SK-N-SH (cell line): ENCODE measurements around the gene PRUNE1. TPM values are rescaled to one million over a fixed set of nuclear protein-coding genes. Genes with fewer than 3 reads are reported as not detected.

ENCODE experiments used
- CTCF ChIA-PET: fragments of 300-600, 350-600 bp; formaldehyde crosslinking; extraction: SDS; loops from one replicate; lab custom pipeline; 2021; lab: Yijun Ruan, JAX
- POLR2A ChIA-PET: fragments of 350-600 bp; sonication (Branson Sonifier 250); formaldehyde crosslinking; extraction: SDS; loops from one replicate; lab custom pipeline; 2020; ENCODE audit warnings: antibody characterized with exemption, inconsistent platforms; lab: Yijun Ruan, JAX
- DNase-seq: peaks from one replicate; pipeline ENCODE4 v3.0.0; 2012
- H2AFZ ChIP-seq: fragments of 200-600 bp; sonication (generic); 2 replicates; pipeline ENCODE4 v1.8.1; 2016; ENCODE audit warnings: antibody characterized with exemption, mild to moderate bottlenecking, low read depth
- H3F3A ChIP-seq: fragments of 200-600 bp; sonication (generic); replicated peaks from 2 replicates; pipeline ENCODE3; 2016; ENCODE audit warnings: antibody characterized with exemption, mild to moderate bottlenecking; ENCODE audit not compliant: insufficient read depth
- H3K27ac ChIP-seq, 2 experiments: fragments of 200-500 bp in 1 of 2; fragments of 200-600 bp in 1 of 2; sonication (Bioruptor generic) in 1 of 2; sonication (generic), shearing (Covaris generic) in 1 of 2; 2 replicates each; pipeline versions ENCODE4 v1.5.1 to v1.6.1; 2014 to 2016; ENCODE audit warnings: low read depth in 2 of 2, inconsistent platforms in 1 of 2, low read length in 1 of 2, mild to moderate bottlenecking in 1 of 2, mixed read lengths in 1 of 2
- H3K27me3 ChIP-seq: fragments of 200-600 bp; sonication (generic), shearing (Covaris generic); 2 replicates; pipeline ENCODE4 v1.6.1; 2016; ENCODE audit warnings: mixed run types; ENCODE audit not compliant: insufficient read depth
- H3K36me3 ChIP-seq, 2 experiments: fragments of 200-500 bp in 1 of 2; fragments of 200-600 bp in 1 of 2; sonication (Bioruptor generic) in 1 of 2; sonication (generic) in 1 of 2; replicated peaks in 1 of 2; 2 replicates each; pipeline versions ENCODE3 to v1.5.1; 2014 to 2016; ENCODE audit warnings: low read length in 1 of 2, mild to moderate bottlenecking in 1 of 2; ENCODE audit not compliant: insufficient read depth in 2 of 2, control insufficient read depth in 1 of 2
- H3K4me1 ChIP-seq, 2 experiments: fragments of 200-500 bp in 1 of 2; fragments of 200-600 bp in 1 of 2; sonication (Bioruptor generic) in 1 of 2; sonication (generic), shearing (Covaris generic) in 1 of 2; 2 replicates each; pipeline versions ENCODE4 v1.5.1 to v1.6.1; 2014 to 2016; ENCODE audit warnings: low read depth in 1 of 2, low read length in 1 of 2, mixed run types in 1 of 2; ENCODE audit not compliant: insufficient read depth in 2 of 2, control insufficient read depth in 1 of 2
- H3K4me2 ChIP-seq: fragments of 200-600 bp; sonication (generic), shearing (Covaris generic); 2 replicates; pipeline ENCODE4 v1.6.1; 2017; ENCODE audit warnings: mixed run types
- H3K4me3 ChIP-seq, 2 experiments: fragments of 200-500 bp in 1 of 2; fragments of 200-600 bp in 1 of 2; sonication (Bioruptor generic) in 1 of 2; sonication (generic), shearing (Covaris generic) in 1 of 2; 2 replicates each; pipeline versions ENCODE4 v1.5.1 to v1.8.1; 2014 to 2016; ENCODE audit warnings: low read depth in 2 of 2, inconsistent platforms in 1 of 2, low read length in 1 of 2, mild to moderate bottlenecking in 1 of 2, mixed read lengths in 1 of 2, moderate library complexity in 1 of 2
- H3K79me2 ChIP-seq: fragments of 200-600 bp; sonication (generic); 2 replicates; pipeline ENCODE4 v1.8.1; 2017; ENCODE audit warnings: mild to moderate bottlenecking; ENCODE audit not compliant: insufficient read depth
- H3K9ac ChIP-seq: fragments of 200-600 bp; sonication (generic); 2 replicates; pipeline ENCODE4 v1.6.1; 2017; ENCODE audit warnings: mixed run types
- H3K9me2 ChIP-seq: fragments of 200-600 bp; sonication (generic); 2 replicates; pipeline ENCODE4 v1.6.1; 2017; ENCODE audit warnings: mixed run types
- H3K9me3 ChIP-seq: fragments of 200-600 bp; sonication (generic); 2 replicates; pipeline ENCODE4 v1.6.1; 2017; ENCODE audit warnings: mixed run types, mild to moderate bottlenecking, moderate library complexity
- H4K20me1 ChIP-seq: fragments of 200-600 bp; sonication (generic); 2 replicates; pipeline ENCODE4 v1.6.1; 2017; ENCODE audit warnings: mild to moderate bottlenecking, mixed run types; ENCODE audit not compliant: insufficient read depth
- CHD2 ChIP-seq: fragments of 150-350 bp; IDR thresholded peaks from 2 replicates; pipeline ENCODE4 v1.6.1; 2018; ENCODE audit warnings: low read length; ENCODE audit not compliant: partially characterized antibody
- ELF1 ChIP-seq: IDR thresholded peaks from 2 replicates; pipeline ENCODE4 v1.4.0; 2012
- EP300 ChIP-seq, 2 experiments: IDR thresholded peaks; 2 replicates each; pipeline versions ENCODE4 v1.4.0 to v1.6.1; 2012; ENCODE audit warnings: borderline replicate concordance in 1 of 2, low read depth in 1 of 2, low read length in 1 of 2
- FOXJ3 ChIP-seq: sonication (generic); formaldehyde crosslinking; IDR thresholded peaks from 2 replicates; pipeline ENCODE4 v1.5.1; 2020; ENCODE audit warnings: mild to moderate bottlenecking, missing genetic modification reagents
- GABPA ChIP-seq: IDR thresholded peaks from 2 replicates; pipeline ENCODE4 v1.4.0; 2012; ENCODE audit warnings: low read depth, mild to moderate bottlenecking
- NFIC ChIP-seq: IDR thresholded peaks from 2 replicates; pipeline ENCODE4 v1.4.0; 2012; ENCODE audit warnings: borderline replicate concordance
- POLR2AphosphoS5 ChIP-seq: IDR thresholded peaks from 2 replicates; pipeline ENCODE4 v1.6.1; 2012; ENCODE audit warnings: low read depth, low read length
- RAD21 ChIP-seq: IDR thresholded peaks from 2 replicates; pipeline ENCODE4 v1.6.1; 2012; ENCODE audit warnings: mild to moderate bottlenecking, low read length
- RXRA ChIP-seq: IDR thresholded peaks from 2 replicates; pipeline ENCODE4 v1.4.0; 2012; ENCODE audit warnings: low read depth, mild to moderate bottlenecking, borderline replicate concordance
- SIN3A ChIP-seq: IDR thresholded peaks from 2 replicates; pipeline ENCODE4 v1.6.1; 2012; ENCODE audit warnings: low read depth, mild to moderate bottlenecking, low read length, moderate library complexity, borderline replicate concordance
- YY1 ChIP-seq: IDR thresholded peaks from 2 replicates; pipeline ENCODE4 v1.4.0; 2012; ENCODE audit warnings: low read depth, mild to moderate bottlenecking
- WGBS: methylation state at CpG from one replicate; pipeline ENCODE4 v1.1.6; 2017; ENCODE audit warnings: low lambda C conversion rate; 5-methylcytosine and 5-hydroxymethylcytosine counted together
- polyA plus RNA-seq, 3 experiments: library from polyadenylated mRNA; depleted of rRNA; stranded (reverse); fragments of >200 nt; gene quantifications; 2 replicates each; pipeline ENCODE4 v1.2.3, GENCODE V29; 2012
- TF ChIP-seq, protein P1 (sequence below): fragments of 200-600 bp; sonication (generic); IDR thresholded peaks from 2 replicates; pipeline ENCODE4 v1.6.1; 2017; ENCODE audit warnings: antibody characterized with exemption, mild to moderate bottlenecking, moderate library complexity
- TF ChIP-seq, protein P2 (sequence below): IDR thresholded peaks from 2 replicates; pipeline ENCODE4 v1.4.0; 2012; ENCODE audit warnings: low read depth
- TF ChIP-seq, protein P3 (sequence below): IDR thresholded peaks from 2 replicates; pipeline ENCODE4 v1.4.0; 2012; ENCODE audit warnings: low read depth, borderline replicate concordance
- TF ChIP-seq, protein P4 (sequence below): fragments of 150-350 bp; IDR thresholded peaks from 2 replicates; pipeline ENCODE4 v1.6.1; 2016; ENCODE audit warnings: mild to moderate bottlenecking, low read depth, low read length

Gene PRUNE1
- polyA plus RNA-seq, 1 of the 3 experiments (the other 2 are of a cell fraction), result 7.3 TPM

DNA sequence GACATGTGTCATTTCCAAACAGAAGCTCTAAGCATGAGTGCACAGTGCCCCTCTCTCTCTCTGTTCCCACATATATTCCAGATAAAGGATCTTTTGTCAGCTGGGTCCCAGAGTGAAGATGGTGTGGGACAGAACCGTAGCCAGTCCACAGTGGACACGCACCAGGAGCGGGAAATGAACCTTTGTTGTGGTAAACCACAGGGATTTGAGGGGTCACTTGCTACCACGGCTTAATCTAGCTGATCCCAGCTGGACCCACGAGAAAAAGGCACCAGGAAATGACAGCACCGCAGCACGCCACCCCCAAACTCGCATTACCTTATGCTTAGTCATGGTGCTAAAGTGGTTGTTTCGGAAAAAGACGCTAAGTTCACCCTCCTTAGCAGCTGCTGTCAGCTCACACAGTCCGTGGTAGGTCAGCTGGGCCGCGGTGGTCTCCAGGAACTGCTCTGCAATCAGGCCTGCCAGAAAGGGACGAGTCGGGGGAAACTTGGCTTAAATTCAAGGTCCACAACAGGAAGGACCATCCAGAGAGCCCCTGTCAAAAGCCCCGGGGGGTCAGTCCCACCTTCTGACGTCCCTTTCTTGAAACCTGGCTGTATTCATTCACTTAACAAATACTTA is 9.1 kb upstream of the PRUNE1 start:
- Histone ChIP-seq H3K9me2 (no peaks in the 10 kb centered on the region), H3F3A (no peaks in the 10 kb centered on the region), H3K79me2 (no peaks in the 10 kb centered on the region), H3K4me3 (no peak overlapping the region), H3K36me3 (peaks cover 0 to 11% of the 10 kb centered on the region in 2 experiments), H3K4me2 (no peak overlapping the region), H2AFZ (no peak overlapping the region), H4K20me1 (no peaks in the 10 kb centered on the region), H3K4me1 (no peaks in the 10 kb centered on the region; a peak in 1 of 4 replicates), H3K27ac (no peak overlapping the region), H3K9me3 (no peaks in the 10 kb centered on the region), H3K9ac (no peak overlapping the region), H3K27me3 (no peaks in the 10 kb centered on the region)
- 75% methylated on average over 12 of the region's 17 CpGs for WGBS
- DNase-seq, result no peak
- no peak for TF ChIP-seq YY1
- no peak for TF ChIP-seq POLR2AphosphoS5
- no peak for TF ChIP-seq EP300 (IDR thresholded peaks at IDR 0.05; ENCODE audit: borderline replicate concordance in 1 of 2, low read depth in 1 of 2, low read length in 1 of 2)
- TF ChIP-seq FOXJ3 (CRISPR knock-in tag), result no peak
- no peak for TF ChIP-seq CHD2
- TF ChIP-seq ELF1, result no peak
- TF ChIP-seq, protein P1, sequence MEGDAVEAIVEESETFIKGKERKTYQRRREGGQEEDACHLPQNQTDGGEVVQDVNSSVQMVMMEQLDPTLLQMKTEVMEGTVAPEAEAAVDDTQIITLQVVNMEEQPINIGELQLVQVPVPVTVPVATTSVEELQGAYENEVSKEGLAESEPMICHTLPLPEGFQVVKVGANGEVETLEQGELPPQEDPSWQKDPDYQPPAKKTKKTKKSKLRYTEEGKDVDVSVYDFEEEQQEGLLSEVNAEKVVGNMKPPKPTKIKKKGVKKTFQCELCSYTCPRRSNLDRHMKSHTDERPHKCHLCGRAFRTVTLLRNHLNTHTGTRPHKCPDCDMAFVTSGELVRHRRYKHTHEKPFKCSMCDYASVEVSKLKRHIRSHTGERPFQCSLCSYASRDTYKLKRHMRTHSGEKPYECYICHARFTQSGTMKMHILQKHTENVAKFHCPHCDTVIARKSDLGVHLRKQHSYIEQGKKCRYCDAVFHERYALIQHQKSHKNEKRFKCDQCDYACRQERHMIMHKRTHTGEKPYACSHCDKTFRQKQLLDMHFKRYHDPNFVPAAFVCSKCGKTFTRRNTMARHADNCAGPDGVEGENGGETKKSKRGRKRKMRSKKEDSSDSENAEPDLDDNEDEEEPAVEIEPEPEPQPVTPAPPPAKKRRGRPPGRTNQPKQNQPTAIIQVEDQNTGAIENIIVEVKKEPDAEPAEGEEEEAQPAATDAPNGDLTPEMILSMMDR, result no peak
- no peak for TF ChIP-seq RAD21
- no peak for TF ChIP-seq GABPA
- TF ChIP-seq NFIC, result no peak
- TF ChIP-seq, protein P2, sequence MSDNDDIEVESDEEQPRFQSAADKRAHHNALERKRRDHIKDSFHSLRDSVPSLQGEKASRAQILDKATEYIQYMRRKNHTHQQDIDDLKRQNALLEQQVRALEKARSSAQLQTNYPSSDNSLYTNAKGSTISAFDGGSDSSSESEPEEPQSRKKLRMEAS, result no peak
- no peak for TF ChIP-seq SIN3A
- TF ChIP-seq RXRA, result no peak
- TF ChIP-seq, protein P3, sequence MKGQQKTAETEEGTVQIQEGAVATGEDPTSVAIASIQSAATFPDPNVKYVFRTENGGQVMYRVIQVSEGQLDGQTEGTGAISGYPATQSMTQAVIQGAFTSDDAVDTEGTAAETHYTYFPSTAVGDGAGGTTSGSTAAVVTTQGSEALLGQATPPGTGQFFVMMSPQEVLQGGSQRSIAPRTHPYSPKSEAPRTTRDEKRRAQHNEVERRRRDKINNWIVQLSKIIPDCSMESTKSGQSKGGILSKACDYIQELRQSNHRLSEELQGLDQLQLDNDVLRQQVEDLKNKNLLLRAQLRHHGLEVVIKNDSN, result no peak
- TF ChIP-seq, protein P4, sequence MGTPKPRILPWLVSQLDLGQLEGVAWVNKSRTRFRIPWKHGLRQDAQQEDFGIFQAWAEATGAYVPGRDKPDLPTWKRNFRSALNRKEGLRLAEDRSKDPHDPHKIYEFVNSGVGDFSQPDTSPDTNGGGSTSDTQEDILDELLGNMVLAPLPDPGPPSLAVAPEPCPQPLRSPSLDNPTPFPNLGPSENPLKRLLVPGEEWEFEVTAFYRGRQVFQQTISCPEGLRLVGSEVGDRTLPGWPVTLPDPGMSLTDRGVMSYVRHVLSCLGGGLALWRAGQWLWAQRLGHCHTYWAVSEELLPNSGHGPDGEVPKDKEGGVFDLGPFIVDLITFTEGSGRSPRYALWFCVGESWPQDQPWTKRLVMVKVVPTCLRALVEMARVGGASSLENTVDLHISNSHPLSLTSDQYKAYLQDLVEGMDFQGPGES, result no peak
- ChIA-PET CTCF (interaction anchor here (0.8 to 15.9 kb wide), 2 partner anchors 19 to 25 kb away, joined by 3 to 371 read pairs; partner anchors contain the start of genes ANXA9 and CERS2), POLR2A (interaction anchor here (1.2 kb wide), 1 partner anchor 49 kb away, joined by 3 read pairs; no protein-coding TSS in a partner anchor)
